ENCODE results near the gene SMAD7.

SMAD7 gene

GRCh38 chr18:48893608-48894600, 56.9 kb downstream of the SMAD7 start:
- no peak for DNase-seq (ENCODE audit: low spot score)

- DNase-seq (ENCODE audit: low spot score) = no peak
Observed at GRCh38 chr18:48893061-48893607, 57.6 kb downstream of the SMAD7 start.

- no peak for DNase-seq (ENCODE audit: low spot score)
Observed at GRCh38 chr18:48892146-48892855, 58.5 kb downstream of the SMAD7 start.

DNA sequence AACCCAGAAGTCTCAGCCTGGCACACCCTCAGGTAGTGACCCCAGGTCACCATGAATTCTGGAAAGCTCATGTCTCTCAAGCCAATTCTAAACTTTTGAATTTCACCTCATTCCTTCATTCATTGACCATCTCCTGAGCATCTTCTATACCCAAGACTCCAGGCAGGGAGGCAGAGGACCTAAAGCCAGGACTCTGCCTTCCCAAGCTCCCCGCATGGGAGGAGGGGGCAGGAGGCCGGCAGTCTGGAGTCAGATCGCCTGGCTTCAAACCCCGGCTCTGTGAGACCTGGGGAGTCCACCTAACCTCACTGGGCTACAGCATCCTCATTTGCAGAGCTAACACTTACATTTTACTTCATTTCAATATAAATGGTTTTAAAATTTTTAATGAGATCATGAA, 59.0 kb downstream of the SMAD7 start:
- DNase-seq (ENCODE audit: low spot score) = no peak

DNA sequence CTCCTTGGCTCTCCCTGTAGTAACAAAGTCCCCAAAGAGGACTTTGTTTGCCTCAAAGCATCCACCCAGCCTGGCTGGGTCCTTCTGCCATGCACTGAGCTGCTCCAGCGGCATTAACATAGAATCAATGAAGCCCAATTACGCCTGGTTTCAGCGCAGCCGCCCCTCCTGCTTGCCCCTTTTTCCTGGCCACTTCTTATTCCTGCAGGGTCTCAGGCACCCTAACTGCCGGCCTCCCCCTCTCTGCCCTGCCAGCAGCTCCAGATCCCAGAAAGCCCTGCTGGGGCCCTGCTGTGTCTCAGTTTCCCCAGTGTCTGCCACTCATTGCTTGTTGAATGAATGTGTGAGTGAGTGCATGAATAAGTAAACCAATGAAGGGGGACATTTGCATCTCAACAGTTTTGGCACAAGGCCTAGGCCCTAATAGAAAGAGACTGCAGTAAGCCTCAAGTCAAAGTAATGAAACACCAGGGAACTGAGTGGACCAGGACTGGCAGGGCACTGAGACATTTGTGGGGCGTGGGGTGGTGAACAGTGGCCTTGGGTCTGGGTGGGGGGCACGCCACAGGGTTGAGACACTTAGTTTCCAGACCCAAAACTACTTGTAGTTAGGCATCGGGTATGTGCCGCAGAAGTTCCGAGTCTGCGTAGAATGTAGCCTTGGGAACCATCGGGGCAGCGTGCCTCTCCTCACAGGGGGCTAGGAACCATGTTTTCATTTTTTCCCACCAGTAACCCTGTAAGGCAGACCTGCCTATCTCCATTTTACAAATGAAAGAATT, 60.6 kb downstream of the SMAD7 start:
- DNase-seq (ENCODE audit: low spot score) = no peak

DNA sequence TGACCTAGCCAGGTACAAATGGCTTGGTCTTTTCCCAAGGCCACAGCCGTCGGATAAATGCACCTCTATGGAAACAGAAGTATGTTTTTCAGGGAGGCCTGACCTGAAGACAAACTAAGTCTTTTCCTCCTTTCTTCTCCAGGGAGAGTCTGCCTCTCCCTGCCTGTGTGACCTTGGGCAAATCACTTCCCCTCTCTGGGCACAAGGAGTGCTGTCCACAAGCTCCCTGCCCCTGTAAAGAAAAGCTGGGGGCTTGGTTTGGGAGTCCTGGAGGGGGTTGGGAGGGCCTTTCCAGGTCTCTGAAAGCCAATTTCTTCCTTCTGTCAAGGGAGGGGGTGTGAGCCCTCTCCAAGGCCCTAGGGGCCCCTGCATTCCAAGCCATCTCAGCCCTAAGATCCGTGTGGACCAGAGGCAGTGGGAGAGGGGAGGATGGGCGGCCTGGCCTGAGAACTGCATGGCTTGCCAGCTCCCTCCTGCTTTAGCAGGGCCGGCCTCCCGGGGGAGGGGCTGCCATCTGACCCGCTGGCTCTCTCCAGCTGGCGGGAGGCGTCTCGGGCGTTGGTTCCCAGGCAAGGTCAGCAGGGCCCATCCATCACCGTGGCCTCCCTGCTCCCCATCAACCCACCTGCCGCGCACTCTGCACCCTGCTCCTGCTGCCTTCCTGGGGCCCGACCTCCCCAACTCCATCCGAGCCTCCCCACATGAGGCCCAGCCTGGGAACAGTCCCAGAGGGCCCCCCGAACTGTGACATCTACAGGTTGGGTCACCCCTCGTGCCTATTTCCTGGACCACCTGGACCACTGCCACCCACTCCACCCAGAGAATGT, 61.4 kb downstream of the SMAD7 start:
- DNase-seq (ENCODE audit: low spot score) = no peak

DNA sequence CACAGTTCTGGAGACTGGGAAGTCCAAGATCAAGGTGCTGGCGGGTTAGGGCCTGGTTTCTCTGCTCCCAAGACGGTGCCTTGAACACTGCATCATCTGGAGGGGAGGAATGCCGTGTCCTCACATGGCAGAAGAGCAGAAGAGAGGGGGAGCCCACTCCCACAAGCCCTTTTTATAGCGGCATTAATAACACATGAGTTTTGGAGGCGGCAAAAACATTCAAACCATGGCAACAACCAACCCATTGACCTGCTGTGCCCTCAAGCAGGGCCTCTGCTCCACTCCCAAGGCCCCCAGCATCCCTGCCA, 62.0 kb downstream of the SMAD7 start:
- no peak for DNase-seq (ENCODE audit: low spot score)

GRCh38 chr18:48887905-48888772, 62.6 kb downstream of the SMAD7 start:
- DNase-seq (ENCODE audit: low spot score) = no peak

GRCh38 chr18:48887294-48887904, 63.4 kb downstream of the SMAD7 start:
- no peak for DNase-seq (ENCODE audit: low spot score)

- no peak for DNase-seq (ENCODE audit: low spot score)
Observed at GRCh38 chr18:48886520-48887293, 64.1 kb downstream of the SMAD7 start.

DNA sequence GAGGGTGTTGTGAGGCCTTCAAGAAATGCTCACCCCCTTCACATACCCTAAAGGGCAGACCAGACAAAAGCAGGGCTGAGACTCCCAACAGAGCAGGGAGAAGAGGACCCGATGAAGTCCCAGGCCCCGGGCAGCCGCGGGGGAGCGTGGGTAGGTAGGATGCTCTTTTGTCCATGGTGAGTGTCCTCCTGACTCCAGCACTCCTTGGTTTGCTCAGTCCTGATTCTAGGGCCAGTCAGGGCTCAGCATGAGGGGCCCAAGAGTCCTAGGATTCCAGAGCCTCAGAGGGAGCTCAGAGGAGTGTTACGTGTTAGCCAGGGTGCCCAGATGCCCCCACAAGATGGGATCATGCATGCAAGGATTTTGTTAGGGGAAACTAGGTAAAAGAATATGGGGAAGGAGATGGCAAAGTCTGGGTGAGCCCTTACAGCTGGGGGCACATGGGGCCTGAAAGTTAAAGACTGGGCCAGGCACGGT, 64.8 kb downstream of the SMAD7 start:
- DNase-seq (ENCODE audit: low spot score) = no peak

GRCh38 chr18:48885266-48885923, 65.4 kb downstream of the SMAD7 start:
- no peak for DNase-seq (ENCODE audit: low spot score)

DNA sequence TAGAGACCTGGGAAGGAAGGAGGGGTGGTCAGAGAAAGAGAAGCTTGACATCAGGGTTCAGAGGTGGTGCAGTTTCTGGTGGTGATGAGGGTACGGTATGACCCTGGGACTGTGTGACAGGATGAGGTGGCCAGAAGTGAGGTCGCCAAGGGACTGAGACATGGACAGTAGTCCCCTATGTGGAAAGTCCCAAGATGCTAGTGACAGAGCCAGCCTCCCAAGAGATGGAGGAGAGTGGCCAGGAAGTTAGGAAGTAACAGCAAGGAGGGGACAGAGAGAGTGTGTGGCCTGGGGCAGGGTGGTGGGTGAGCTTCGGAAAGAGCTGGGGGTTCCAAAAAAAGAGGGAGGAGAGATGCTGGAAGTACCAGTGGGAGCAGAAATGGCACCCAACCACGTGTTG, 66.0 kb downstream of the SMAD7 start:
- no peak for DNase-seq (ENCODE audit: low spot score)

- DNase-seq (ENCODE audit: low spot score) = no peak
Observed at GRCh38 chr18:48884306-48884705, 66.5 kb downstream of the SMAD7 start.

DNA sequence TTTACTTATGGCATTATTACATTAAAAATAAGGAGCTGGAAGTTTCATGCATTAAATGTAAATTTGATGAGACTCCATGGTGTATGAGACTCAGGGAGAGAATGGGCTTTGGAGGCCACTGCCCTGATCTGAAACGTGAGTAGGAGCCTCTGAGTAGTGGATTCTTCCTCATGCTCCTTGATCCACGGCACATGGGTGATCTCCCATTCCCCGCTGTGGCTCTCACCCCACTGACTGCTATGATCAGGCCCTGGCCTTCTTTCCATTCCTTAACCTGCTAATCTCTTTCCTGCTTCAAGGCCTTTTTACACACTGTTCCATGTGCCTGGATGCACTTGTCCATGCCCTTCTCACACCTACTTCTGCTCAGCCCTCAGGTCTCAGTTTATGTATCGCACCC, 68.4 kb downstream of the SMAD7 start:
- no peak for DNase-seq (ENCODE audit: low spot score)

GRCh38 chr18:48880931-48881330, 69.8 kb downstream of the SMAD7 start:
- DNase-seq (ENCODE audit: low spot score) = no peak

GRCh38 chr18:48879008-48879431, 71.7 kb downstream of the SMAD7 start:
- no peak for DNase-seq (ENCODE audit: low spot score)

DNA sequence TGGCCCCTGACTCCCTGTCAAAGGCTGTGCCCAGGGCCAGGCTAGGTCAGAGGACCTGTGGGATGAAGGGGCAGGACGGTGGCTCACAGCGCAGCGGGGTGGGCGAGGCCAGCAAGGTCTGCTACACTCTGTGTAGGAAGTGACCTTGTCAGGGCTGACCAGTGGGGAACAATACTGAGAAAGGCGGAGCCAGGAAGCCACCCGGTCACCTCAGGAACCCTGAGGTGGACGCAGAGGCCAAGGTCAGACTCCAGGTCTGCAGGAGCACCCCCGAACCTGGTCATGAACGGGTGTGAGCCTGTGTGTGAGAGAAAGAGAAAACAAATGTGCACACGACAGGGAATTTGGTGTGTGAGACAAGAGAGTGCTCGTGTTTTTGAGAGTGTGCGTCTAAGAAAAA, 72.3 kb downstream of the SMAD7 start:
- DNase-seq (ENCODE audit: low spot score) = no peak
